NCI-H1105 (cell line): ENCODE measurements around the gene FAM193A.
"Not testable (repeated sequence)": the region's sequence is repeated elsewhere in the genome, so short reads cannot be mapped to it uniquely, and the experiment has no call there.

Experiments used
- DNase-seq: peaks from one replicate; lab custom pipeline; 2025; lab: John Stamatoyannopoulos, UW

The FAM193A gene

DNA sequence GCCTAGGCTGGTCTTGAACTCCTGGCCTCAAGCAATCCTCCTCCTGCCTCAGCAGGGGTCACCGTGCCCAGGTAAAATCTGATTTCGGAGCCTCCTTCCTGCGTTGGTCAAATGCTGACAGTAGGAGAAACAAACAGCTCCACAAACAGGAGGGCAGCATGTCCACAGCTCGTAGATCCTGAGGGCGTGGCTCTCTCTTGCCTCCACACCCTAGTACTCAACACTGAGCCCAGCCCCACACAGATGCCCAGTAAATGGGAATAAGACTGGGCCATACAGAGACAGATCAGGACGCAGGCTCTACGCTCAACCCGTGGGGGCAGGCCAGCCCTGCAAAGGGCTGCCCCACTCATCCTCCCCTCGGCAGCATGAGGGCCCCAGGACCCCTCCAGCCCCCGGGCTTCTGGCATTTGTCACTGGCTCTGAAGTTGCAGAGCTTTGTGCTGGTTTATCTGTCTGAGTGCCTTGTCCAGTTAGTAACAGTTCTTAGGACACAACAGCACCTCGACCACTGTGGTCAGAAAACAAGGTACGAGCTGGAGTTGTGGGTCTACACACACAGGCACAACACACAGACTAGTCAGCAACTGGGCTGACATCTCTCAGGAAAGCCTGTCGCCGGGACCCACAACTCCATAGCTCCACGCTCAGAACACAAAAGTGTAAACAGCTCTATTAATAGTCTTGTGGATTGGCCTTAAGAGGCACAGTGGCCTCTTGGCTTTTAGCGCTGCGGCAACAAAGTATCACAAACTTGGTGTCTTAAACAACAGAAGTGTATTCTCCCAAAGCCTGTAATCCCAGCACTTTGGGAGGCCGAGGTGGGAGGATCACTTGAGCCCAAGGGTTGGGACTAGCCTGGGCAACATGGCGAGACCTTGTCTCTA lies 214.5 kb downstream of the FAM193A start:
- DNase-seq: no peak

- no peak for DNase-seq
Measured at GRCh38 chr4:2753436-2753835, 217.0 kb downstream of the FAM193A start.

DNA sequence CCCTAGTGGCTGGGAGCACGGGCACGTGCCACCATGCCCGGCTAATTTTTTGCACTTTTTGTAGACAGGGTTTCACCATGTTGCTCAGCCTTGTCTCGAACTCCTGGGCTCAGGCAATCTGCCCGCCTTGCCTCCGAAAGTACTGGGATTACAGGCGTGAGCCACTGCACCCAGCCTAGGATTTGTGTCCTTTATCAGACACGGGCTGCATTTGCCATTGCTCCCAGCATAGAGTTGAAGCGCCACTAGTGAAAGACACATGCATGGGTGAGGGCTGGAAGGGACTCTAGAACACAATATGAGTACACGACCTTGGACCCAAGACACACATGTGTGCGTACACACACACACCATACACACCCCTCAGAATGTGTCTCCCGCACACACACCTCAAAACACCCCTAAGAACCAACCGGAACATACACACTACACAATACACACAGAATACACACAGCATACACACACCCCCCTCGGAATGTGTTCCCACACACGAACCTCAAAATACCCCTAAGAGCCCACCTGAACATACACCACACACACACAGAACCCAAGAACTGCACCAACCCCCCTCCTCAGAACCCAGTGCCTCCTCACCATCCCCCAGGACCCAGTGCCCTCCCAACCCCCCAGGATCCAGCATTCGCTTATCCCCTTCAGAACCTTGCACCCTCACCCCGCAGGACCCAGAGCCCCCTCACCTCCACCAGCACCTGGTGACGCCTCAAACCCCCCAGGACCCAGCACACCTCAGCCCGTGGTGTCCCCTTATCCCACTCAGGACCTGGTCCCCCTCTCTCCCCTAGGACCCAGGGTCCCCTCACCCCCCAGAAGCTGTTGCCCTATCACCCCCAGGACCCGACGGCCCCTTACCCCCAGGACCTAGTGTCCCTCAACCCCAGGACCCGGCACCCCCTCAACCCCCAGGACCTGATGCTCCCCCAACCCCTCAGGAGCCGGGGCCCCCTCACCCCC lies 218.7 kb downstream of the FAM193A start:
- no peak for DNase-seq

GRCh38 chr4:2755821-2756690 lies 219.6 kb downstream of the FAM193A start, which contains the start of gene TNIP2:
Gene TNIP2 (minus strand): TSS chr4:2756336. CDS start chr4:2756289, 47 bp downstream.
- DNase-seq: peak; percentile 39

- no peak for DNase-seq
Measured at GRCh38 chr4:2756691-2757350, 220.4 kb downstream of the FAM193A start.

DNA sequence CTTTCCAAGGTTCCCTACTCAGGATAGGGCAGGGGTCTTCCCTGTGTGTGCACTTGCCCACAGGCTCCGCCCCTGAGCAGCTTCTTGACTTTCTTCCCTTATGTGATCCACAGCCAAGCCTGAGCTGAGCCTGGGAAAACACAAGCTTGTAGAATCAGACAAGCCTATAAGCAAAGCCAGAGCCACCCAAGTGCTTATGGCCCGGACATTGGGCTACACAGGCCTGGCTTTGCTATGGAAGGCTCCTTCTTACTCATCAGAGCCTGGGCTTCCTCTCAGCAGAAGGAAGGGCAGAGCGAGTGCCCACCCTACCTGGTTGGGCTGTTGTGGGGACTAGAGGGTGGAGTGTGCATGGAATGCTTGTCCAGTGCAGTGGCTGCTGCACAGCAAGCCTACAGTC lies 221.0 kb downstream of the FAM193A start:
- DNase-seq: no peak

DNA sequence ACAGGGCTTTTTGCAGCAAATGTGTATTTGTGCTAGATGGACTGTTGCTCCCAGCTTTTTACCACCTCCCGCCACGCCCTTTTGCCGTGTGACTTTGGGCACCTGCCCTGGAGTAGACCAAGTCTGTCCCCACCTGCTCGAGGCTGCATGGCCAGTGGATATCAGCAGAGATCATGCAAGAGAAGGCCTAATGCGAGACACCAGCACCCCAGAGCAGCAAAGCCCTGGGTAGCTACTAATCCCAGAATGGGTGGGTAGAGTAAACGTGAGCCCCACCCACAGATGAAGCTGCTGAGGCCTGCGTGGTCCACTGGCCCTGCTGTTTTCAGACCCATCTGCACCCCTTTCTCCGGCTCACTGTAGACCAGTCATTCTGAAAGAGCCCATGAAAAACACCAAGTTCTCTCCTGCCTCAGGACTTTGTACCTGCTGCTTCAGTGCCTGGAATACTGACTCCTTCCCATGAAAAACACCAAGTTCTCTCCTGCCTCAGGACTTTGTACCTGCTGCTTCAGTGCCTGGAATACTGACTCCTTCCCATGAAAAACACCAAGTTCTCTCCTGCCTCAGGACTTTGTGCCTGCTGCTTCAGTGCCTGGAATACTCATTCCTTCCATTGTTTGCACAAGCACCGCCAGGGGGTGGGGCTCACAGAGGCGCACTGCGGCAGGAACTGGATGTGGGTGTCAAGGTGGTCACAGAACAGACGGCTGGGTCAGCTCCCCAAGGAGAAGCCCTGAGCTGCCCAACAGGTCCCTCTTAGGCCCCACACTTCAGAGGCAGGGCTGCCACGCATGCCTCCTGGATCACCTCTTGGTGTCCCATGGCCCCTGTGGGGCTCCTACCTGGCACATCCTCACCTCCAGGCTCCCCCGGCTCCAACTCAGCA lies 224.8 kb downstream of the FAM193A start:
- DNase-seq: no peak

- DNase-seq: no peak
Measured at GRCh38 chr4:2762048-2762447, 225.6 kb downstream of the FAM193A start.

DNA sequence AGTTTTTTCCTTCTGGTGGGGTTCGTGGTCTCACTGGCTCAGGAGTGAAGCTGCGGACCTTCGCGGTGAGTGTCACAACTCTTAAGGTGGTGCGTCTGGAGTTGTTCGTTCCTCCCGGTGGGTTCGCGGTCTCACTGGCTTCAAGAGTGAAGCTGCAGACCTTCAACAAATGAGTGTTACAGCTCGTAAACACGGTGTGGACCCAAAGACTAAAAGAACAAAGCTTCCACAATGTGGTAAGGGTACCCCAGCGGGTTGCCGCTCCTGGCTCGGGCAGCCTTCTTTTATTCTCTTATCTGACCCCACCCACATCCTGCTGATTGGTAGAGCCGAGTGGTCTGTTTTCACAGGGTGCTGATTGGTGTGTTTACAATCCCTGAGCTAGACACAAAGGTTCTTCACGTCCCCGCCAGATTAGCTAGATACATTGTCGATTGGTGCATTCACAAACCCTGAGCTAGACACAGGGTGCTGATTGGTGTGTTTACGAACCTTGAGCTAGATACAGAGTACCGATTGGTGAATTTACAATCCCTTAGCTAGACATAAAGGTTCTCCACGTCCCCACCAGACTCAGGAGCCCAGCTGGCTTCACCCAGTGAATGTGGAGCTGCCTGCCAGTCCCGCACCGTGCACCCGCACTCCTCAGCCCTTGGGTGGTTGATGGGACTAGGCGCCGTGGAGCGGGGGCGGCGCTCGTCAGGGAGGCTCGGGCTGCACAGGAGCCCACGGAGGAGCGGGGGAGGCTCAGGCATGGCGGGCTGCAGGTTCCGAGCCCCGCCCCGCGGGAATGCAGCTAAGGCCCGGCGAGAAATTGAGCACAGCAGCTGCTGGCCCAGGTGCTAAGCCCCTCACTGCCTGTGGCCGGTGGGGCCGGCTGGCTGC lies 226.3 kb downstream of the FAM193A start:
- not testable (repeated sequence) for DNase-seq

DNA sequence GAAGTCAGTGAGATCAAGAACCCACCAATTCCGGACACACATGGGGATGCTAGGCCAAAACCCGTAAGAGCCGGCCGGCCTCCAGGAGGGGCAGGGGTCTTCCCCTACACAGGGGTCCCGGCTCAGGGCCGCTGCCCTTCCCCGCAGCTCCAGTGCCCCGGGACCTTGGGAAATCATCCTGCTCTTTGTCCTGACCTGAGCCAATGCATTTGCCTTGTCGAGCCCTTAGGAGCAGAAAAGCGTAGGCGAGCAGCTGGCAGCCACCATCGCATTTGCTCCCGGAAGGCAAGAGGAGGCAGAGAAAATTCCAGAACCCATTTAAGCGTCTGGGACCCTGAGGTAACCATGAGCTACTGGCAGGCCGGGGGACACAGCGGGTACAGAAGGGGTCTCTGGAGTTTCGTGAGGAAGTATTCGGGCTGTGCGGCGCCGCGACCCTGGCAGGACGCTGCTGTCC lies 227.1 kb downstream of the FAM193A start:
- DNase-seq: no peak

- no peak for DNase-seq
Measured at GRCh38 chr4:2765832-2766526, 229.5 kb downstream of the FAM193A start.

DNA sequence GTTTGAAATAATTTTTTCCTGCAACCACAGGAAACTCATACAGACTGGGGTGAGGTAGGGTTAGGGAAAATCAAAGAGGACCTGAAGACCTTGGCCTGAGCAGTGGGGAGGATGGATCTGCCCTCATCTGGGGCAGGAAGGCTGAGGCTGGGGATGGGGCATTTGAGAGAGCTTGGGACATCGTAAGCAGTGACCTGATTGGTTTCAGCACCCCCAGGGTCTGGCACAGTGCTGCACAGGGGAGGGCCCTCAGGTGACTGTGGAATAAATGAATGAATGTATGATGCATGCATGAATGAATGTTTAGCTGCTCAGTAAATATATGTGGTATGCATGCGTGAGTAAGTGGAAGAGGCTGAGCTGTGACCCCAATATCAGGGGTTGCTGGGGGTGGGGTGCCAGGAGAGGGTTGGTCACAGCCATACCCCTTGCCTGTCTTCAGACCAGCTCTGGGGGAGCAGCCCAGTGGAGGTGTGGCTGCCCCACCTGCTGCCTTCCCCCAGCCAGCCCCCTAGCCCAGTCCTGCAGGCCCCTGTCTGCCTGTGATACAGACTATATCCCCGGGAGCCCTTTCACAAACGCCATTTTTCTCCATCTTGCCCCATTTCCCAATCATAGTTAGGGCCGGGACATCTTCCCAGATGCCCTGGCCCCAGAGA lies 230.7 kb downstream of the FAM193A start:
- no peak for DNase-seq

DNA sequence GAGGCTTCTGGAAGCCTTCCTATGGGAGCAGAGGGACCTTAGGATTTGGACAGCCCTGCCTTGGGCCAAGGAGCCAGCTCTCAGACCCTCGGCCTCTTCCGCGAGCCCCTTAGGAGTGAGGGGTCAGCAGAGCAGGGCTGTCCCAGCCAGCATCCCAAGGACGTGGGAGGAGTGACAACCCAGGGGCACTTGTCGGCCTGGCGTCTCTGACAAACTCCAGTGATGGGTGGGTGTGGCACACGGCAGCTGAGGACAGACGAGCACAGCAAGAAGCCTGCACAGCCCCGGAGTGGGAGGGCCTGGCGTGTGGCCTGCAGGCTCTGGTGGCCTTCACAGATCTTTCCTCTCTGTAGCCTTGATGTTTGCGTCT lies 231.2 kb downstream of the FAM193A start:
- no peak for DNase-seq

DNA sequence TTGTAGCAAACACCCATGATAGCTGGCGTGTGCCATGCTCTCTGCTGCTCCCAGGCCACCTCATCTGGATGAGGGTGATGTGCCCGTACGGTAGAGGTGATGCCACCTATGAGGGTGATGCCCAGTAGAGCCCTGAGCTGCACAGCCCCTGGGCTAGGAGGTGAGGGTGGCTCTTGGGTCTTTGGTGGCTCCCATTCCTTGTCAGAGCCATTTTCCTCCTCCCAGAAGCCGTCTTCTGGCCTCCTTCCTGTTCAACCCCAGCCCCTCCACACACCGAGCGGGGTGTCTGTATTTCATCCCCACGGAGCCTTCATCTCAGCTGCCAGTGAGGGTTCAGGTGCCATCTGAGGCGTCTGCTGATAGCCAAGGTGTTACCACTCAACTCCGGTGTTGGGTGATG lies 231.7 kb downstream of the FAM193A start:
- DNase-seq: no peak

- DNase-seq: no peak
Measured at GRCh38 chr4:2768921-2769336, 232.5 kb downstream of the FAM193A start.

DNA sequence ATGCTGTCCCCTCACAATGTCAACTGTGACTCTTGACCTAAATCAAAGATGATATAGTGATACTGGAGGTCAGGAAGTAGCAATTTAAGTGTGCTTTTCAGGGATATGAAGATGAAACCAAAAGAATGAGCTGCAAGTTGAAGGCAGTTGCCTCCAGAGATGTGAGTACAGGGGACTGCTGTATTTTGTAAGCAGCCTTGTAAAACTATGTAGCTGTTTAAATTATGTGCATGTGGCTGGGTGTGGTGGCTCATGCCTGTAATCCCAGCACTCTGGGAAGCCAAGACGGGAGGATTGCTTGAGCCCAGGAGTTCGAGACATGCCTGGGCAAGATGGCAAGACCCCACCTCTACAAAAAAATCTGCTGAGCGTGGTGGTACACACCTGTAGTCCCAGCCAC lies 234.8 kb downstream of the FAM193A start:
- DNase-seq: no peak

DNA sequence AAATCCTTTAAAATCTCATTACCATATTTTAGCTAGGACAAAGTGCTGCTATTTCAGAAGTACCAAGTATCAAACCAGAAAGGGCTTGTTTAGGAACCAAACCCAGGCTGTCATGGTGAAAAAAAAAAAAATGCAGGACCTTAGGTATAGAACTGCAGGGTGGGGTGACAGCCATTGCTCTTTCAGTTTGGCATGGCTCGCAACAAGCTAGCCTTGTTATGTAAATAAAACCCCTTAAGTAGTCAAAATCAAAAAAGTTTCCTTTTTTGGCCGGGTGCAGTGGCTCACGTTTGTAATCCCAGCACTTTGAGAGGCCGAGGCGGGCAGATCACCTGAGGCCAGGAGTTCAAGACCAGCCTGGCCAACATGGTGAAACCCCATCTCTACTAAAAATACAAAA lies 244.2 kb downstream of the FAM193A start:
- DNase-seq: not testable (repeated sequence)

DNA sequence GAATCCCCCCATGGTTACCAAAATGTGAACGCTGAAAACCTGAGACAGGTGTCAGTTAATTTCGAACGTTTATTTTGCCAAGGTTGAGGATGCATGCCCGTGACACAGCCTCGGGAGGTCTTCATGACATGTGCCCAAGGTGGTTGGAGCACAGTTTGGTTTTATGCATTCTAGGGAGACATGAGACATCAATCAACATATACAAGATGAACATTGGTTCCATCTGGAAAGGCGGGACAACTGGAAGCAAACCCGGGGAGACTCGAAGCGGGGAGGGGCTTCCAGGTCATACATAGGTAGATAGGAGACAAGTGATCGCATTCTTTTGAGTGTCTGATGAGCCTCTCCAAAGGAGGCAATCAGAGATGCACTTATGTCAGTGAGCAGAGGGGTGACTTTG lies 245.5 kb downstream of the FAM193A start:
- no peak for DNase-seq
